ENCODE measurements around the gene ADGRF4.

- TF ChIP-seq CTCF (optimal IDR thresholded peaks at IDR 0.05 in 1 of 3, IDR thresholded peaks at IDR 0.05 in 1 of 3, conservative IDR thresholded peaks at IDR 0.05 in 1 of 3; ENCODE audit: extremely low read depth in 1 of 3, insufficient read depth in 2 of 3, low read length in 3 of 3) = no peak
- TF ChIP-seq EZH2 (IDR thresholded peaks at IDR 0.05; ENCODE audit: low read length) = no peak
These were observed 17.7 kb upstream of the ADGRF4 start for GRCh38 chr6:47680724-47681123.
